Fibroblast of skin of right quadriceps (primary cell): Measurements from ENCODE around the gene CLDN14.

Experiments used
- DNase-seq: peaks from one replicate; pipeline ENCODE4 v3.0.0-alpha.2; 2013

The CLDN14 gene

GRCh38 chr21:36479415-36480402 is at the start of gene CLDN14:
TSS of gene CLDN14 (minus strand) at chr21:36480122. CDS start at chr21:36461695, 18,427 bp downstream.
- no peak for DNase-seq

- no peak for DNase-seq
These were observed 48.8 kb upstream of the CLDN14 start for GRCh38 chr21:36528716-36529115.

- no peak for DNase-seq
These were observed 47.4 kb upstream of the CLDN14 start for GRCh38 chr21:36527317-36527716.

GRCh38 chr21:36526104-36526503 is 46.2 kb upstream of the CLDN14 start:
- DNase-seq = no peak

GRCh38 chr21:36524477-36524876 is 44.6 kb upstream of the CLDN14 start:
- DNase-seq = no peak

- no peak for DNase-seq
These were observed 42.4 kb upstream of the CLDN14 start for GRCh38 chr21:36522219-36522808.

GRCh38 chr21:36518883-36519492 is 39.1 kb upstream of the CLDN14 start:
- no peak for DNase-seq

GRCh38 chr21:36517366-36518075 is 37.6 kb upstream of the CLDN14 start:
- no peak for DNase-seq

- peak; percentile 10 for DNase-seq
These were observed 36.4 kb upstream of the CLDN14 start for GRCh38 chr21:36516281-36516680.

GRCh38 chr21:36513430-36513829 is 33.5 kb upstream of the CLDN14 start:
- no peak for DNase-seq

- DNase-seq = no peak
These were observed 33.0 kb upstream of the CLDN14 start for GRCh38 chr21:36512971-36513370.

GRCh38 chr21:36511484-36512220 is 31.7 kb upstream of the CLDN14 start:
- DNase-seq = peak; percentile 29

GRCh38 chr21:36510911-36511310 is 31.0 kb upstream of the CLDN14 start:
- no peak for DNase-seq

- DNase-seq = no peak
These were observed 30.2 kb upstream of the CLDN14 start for GRCh38 chr21:36509973-36510664.

- DNase-seq = no peak
These were observed 29.0 kb upstream of the CLDN14 start for GRCh38 chr21:36508948-36509347.

- no peak for DNase-seq
These were observed 27.6 kb upstream of the CLDN14 start for GRCh38 chr21:36507397-36508018.

- no peak for DNase-seq
These were observed 26.6 kb upstream of the CLDN14 start for GRCh38 chr21:36506482-36506881.

GRCh38 chr21:36504067-36505058 is 24.4 kb upstream of the CLDN14 start:
- DNase-seq = peak; percentile 40

GRCh38 chr21:36502365-36502764 is 22.4 kb upstream of the CLDN14 start:
- DNase-seq = no peak

- no peak for DNase-seq
These were observed 21.6 kb upstream of the CLDN14 start for GRCh38 chr21:36501589-36501892.
